IMR-90 (cell line): ENCODE data around the gene CIRBP. TPM values are rescaled to one million over a fixed set of nuclear protein-coding genes. Genes with fewer than 3 reads are reported as not detected.
A peak's percentile ranks its signal among the peaks of the same experiment; 100 is the strongest.

ENCODE experiments used
- ATAC-seq: fragments of 200-7000 bp; cut with Tn5 transposase; 2 replicates; pipeline ENCODE4 v1.9.1; 2020; ENCODE audit warnings: low read depth, mild to moderate bottlenecking, moderate library complexity
- BruUV-seq: library from RNA; stranded (reverse); fragments of 400-500 nt; replicated peaks from 2 replicates; lab custom pipeline; 2021; lab: Mats Ljungman, UMichigan
- CTCF ChIA-PET: fragments of 300-600 bp; formaldehyde crosslinking; extraction: SDS; loops from one replicate; lab custom pipeline; 2021; ENCODE audit warnings: antibody characterized with exemption; lab: Yijun Ruan, JAX
- POLR2A ChIA-PET: fragments of 300-600 bp; sonication (Branson Sonifier 250); formaldehyde crosslinking; loops from one replicate; lab custom pipeline; 2022; ENCODE audit warnings: antibody characterized with exemption; ENCODE audit not compliant: unreplicated experiment; lab: Charles Lee
- DNase-seq: peaks from one replicate; pipeline ENCODE4 v3.0.0; 2013
- H2AFZ ChIP-seq: replicated peaks from 2 replicates; pipeline ENCODE3; 2013; ENCODE audit warnings: low read length, mild to moderate bottlenecking; ENCODE audit not compliant: poor library complexity
- H2AK5ac ChIP-seq: 2 replicates; pipeline ENCODE4 v1.6.1; 2013; ENCODE audit warnings: low read depth, low read length, inconsistent platforms
- H2AK9ac ChIP-seq: replicated peaks from 2 replicates; pipeline ENCODE3; 2013; ENCODE audit warnings: mild to moderate bottlenecking, low read depth, low read length, moderate library complexity; ENCODE audit not compliant: poor library complexity
- H2BK120ac ChIP-seq: 2 replicates; pipeline ENCODE4 v1.6.1; 2013; ENCODE audit warnings: low read depth, low read length, inconsistent platforms
- H2BK15ac ChIP-seq: 3 replicates; pipeline ENCODE4 v1.6.1; 2013; ENCODE audit warnings: low read depth, low read length, inconsistent platforms
- H2BK20ac ChIP-seq: 2 replicates; pipeline ENCODE4 v1.6.1; 2013; ENCODE audit warnings: low read depth, mild to moderate bottlenecking, inconsistent platforms, low read length, moderate library complexity
- H2BK5ac ChIP-seq: 2 replicates; pipeline ENCODE4 v1.6.1; 2013; ENCODE audit warnings: mild to moderate bottlenecking, low read depth, low read length, inconsistent platforms; ENCODE audit not compliant: poor library complexity, severe bottlenecking
- H3K14ac ChIP-seq: replicated peaks from 2 replicates; pipeline ENCODE4 v1.6.1; 2013; ENCODE audit warnings: low read depth, low read length, inconsistent platforms
- H3K18ac ChIP-seq: 2 replicates; pipeline ENCODE4 v1.6.1; 2013; ENCODE audit warnings: low read depth, low read length, control low read depth
- H3K23ac ChIP-seq: 2 replicates; pipeline ENCODE4 v1.6.1; 2013; ENCODE audit warnings: low read depth, low read length, inconsistent platforms
- H3K27ac ChIP-seq: 2 replicates; pipeline ENCODE4 v1.5.1; 2013; ENCODE audit warnings: mild to moderate bottlenecking, control low read depth, low read length; ENCODE audit not compliant: insufficient read depth
- H3K27me3 ChIP-seq: 2 replicates; pipeline ENCODE4 v1.6.1; 2013; ENCODE audit warnings: low read length; ENCODE audit not compliant: control insufficient read depth, insufficient read depth
- H3K36me3 ChIP-seq: 2 replicates; pipeline ENCODE4 v1.6.1; 2013; ENCODE audit warnings: low read length, mixed read lengths; ENCODE audit not compliant: control insufficient read depth, insufficient read depth
- H3K4ac ChIP-seq: 2 replicates; pipeline ENCODE4 v1.6.1; 2013; ENCODE audit warnings: low read depth, low read length, inconsistent platforms
- H3K4me1 ChIP-seq: 2 replicates; pipeline ENCODE4 v1.6.1; 2013; ENCODE audit warnings: low read length, mixed read lengths; ENCODE audit not compliant: control insufficient read depth, insufficient read depth
- H3K4me2 ChIP-seq: 2 replicates; pipeline ENCODE4 v1.6.1; 2013; ENCODE audit warnings: low read depth, mild to moderate bottlenecking, control low read depth, low read length, moderate library complexity
- H3K4me3 ChIP-seq: 2 replicates; pipeline ENCODE4 v1.5.1; 2013; ENCODE audit warnings: low read depth, mild to moderate bottlenecking, control low read depth, low read length, moderate library complexity; ENCODE audit not compliant: insufficient read depth
- H3K56ac ChIP-seq: 2 replicates; pipeline ENCODE4 v1.6.1; 2013; ENCODE audit warnings: low read length, inconsistent platforms; ENCODE audit not compliant: insufficient read depth; ENCODE audit errors: extremely low read depth
- H3K79me1 ChIP-seq, 2 experiments: 2 replicates each; pipeline ENCODE4 v1.6.1; 2013; ENCODE audit warnings: low read length in 2 of 2, inconsistent platforms in 1 of 2, low read depth in 1 of 2
- H3K9ac ChIP-seq: 2 replicates; pipeline ENCODE4 v1.6.1; 2013; ENCODE audit warnings: low read depth, low read length, control low read depth
- H3K9me1 ChIP-seq: 2 replicates; pipeline ENCODE4 v1.6.1; 2013; ENCODE audit warnings: low read length, inconsistent platforms; ENCODE audit not compliant: insufficient read depth
- H3K9me3 ChIP-seq: 2 replicates; pipeline ENCODE4 v1.6.1; 2013; ENCODE audit warnings: low read length; ENCODE audit not compliant: control insufficient read depth, insufficient read depth
- H4K20me1 ChIP-seq: 2 replicates; pipeline ENCODE4 v1.6.1; 2013; ENCODE audit warnings: low read length, inconsistent platforms; ENCODE audit not compliant: insufficient read depth
- H4K5ac ChIP-seq: 2 replicates; pipeline ENCODE4 v1.6.1; 2013; ENCODE audit warnings: mild to moderate bottlenecking, low read depth, low read length, control low read depth
- H4K8ac ChIP-seq, 2 experiments: 2 replicates each; pipeline ENCODE4 v1.6.1; 2013; ENCODE audit warnings: low read depth in 2 of 2, low read length in 2 of 2, control low read depth in 1 of 2, inconsistent platforms in 1 of 2
- H4K91ac ChIP-seq: 2 replicates; pipeline ENCODE4 v1.6.1; 2013; ENCODE audit warnings: low read depth, low read length, inconsistent platforms; ENCODE audit not compliant: insufficient read depth
- BHLHE40 ChIP-seq: fragments of 150-350 bp; IDR thresholded peaks from 2 replicates; pipeline ENCODE4 v1.6.1; 2016; ENCODE audit warnings: mild to moderate bottlenecking, low read depth, low read length
- CHD1 ChIP-seq: IDR thresholded peaks from 2 replicates; pipeline ENCODE4 v1.6.1; 2012; ENCODE audit warnings: low read depth, low read length, improper control_type of control experiment
- FOS ChIP-seq: fragments of 150-350 bp; IDR thresholded peaks from 2 replicates; pipeline ENCODE4 v1.6.1; 2016; ENCODE audit warnings: low read depth, low read length
- MAFK ChIP-seq: IDR thresholded peaks from 2 replicates; pipeline ENCODE4 v1.6.1; 2012; ENCODE audit warnings: low read depth, low read length, improper control_type of control experiment
- MAZ ChIP-seq: IDR thresholded peaks from 2 replicates; pipeline ENCODE4 v1.6.1; 2012; ENCODE audit warnings: low read depth, mild to moderate bottlenecking, low read length, improper control_type of control experiment, moderate library complexity, borderline replicate concordance
- MXI1 ChIP-seq: IDR thresholded peaks from 2 replicates; pipeline ENCODE4 v1.6.1; 2012; ENCODE audit warnings: low read depth, mild to moderate bottlenecking, low read length, moderate library complexity, borderline replicate concordance
- NFE2L2 ChIP-seq: fragments of 150-350 bp; IDR thresholded peaks from 2 replicates; pipeline ENCODE4 v1.6.1; 2016; ENCODE audit warnings: low read depth, mild to moderate bottlenecking, low read length
- POLR2A ChIP-seq: IDR thresholded peaks from 2 replicates; pipeline ENCODE4 v1.6.1; 2012; ENCODE audit warnings: mild to moderate bottlenecking, low read depth, low read length
- RAD21 ChIP-seq: IDR thresholded peaks from 2 replicates; pipeline ENCODE4 v1.6.1; 2012; ENCODE audit warnings: low read length, improper control_type of control experiment
- RCOR1 ChIP-seq: IDR thresholded peaks from 2 replicates; pipeline ENCODE4 v1.6.1; 2012; ENCODE audit warnings: mild to moderate bottlenecking, low read length, improper control_type of control experiment; ENCODE audit not compliant: insufficient replicate concordance
- SMC3 ChIP-seq: fragments of 150-350 bp; IDR thresholded peaks from 2 replicates; pipeline ENCODE4 v1.6.1; 2016; ENCODE audit warnings: low read depth, mild to moderate bottlenecking, antibody characterized with exemption, low read length, moderate library complexity
- WGBS, 2 experiments: methylation state at CpG; one replicate each; pipeline versions ENCODE4 v1.1.5 to v1.1.7; 2013; ENCODE audit warnings: missing lambda C conversion rate in 2 of 2; ENCODE audit not compliant: insufficient read length in 1 of 2; ENCODE audit errors: extremely low coverage in 2 of 2; 5-methylcytosine and 5-hydroxymethylcytosine counted together
- dilution Hi-C: fragments of 300-500 bp; cut with HindIII; formaldehyde crosslinking; loops from one replicate; pipeline ENCODE4 v1.14.3; 2018; ENCODE audit warnings: low sequenced_read_pairs; ENCODE audit not compliant: unreplicated experiment
- in situ Hi-C: fragments of 300-500 bp; cut with MboI; formaldehyde crosslinking; loops from 3 replicates; pipeline ENCODE4 v1.14.3; 2019; ENCODE audit warnings: low sequenced_read_pairs, inconsistent platforms, mixed read lengths
- intact Hi-C: fragments of 100-400 bp; cut with micrococcal nuclease; formaldehyde crosslinking; loops from 2 replicates; pipeline ENCODE4 v1.10.0; 2022
- polyA plus RNA-seq, 3 experiments: library from polyadenylated mRNA; depleted of rRNA; stranded (reverse); fragments of >200 nt; gene quantifications; 2 replicates each; pipeline ENCODE4 v1.2.3, GENCODE V29; 2012; ENCODE audit warnings: low replicate concordance in 1 of 3
- total RNA-seq: library from RNA; depleted of rRNA; stranded (reverse); fragments of >200 nt; gene quantifications from 2 replicates; pipeline ENCODE4 v1.2.3, GENCODE V29; 2012
- TF ChIP-seq, protein P1 (sequence below): fragments of 150-350 bp; IDR thresholded peaks from 2 replicates; pipeline ENCODE4 v1.6.1; 2016; ENCODE audit warnings: low read depth, mild to moderate bottlenecking, low read length, moderate library complexity, borderline replicate concordance
- TF ChIP-seq, protein P2 (sequence below): fragments of 150-350 bp; IDR thresholded peaks from 2 replicates; pipeline ENCODE4 v1.6.1; 2017; ENCODE audit warnings: mild to moderate bottlenecking, antibody characterized with exemption, low read length, low read depth
- TF ChIP-seq, protein P3 (sequence below): conservative IDR thresholded peaks from 2 replicates; pipeline ENCODE4 v1.5.1; 2012; ENCODE audit warnings: mild to moderate bottlenecking, low read depth, low read length, improper control_type of control experiment

The CIRBP gene
- total and polyA plus RNA-seq, 2 of the 4 experiments (the other 2 are of a cell fraction) = 299 to 542 TPM

DNA sequence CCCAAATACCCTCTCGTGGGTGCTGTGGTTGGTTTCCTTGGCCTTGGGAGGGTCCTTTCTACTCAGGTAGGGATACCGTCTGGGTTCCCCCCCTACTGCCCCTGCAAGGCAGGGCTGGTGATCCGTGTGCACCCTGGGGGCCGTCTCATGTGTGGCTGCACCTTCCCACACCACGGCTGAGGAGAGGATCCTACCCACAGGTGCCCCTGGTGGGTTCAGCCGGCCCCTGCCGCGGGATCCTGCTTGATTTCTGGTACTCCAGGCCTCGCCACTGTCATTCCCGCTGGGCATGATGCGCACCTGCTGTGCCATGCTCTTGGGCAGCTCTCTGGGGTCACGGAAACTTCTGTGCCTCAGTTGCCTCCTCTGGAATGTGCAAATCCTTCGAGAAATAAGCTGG, 47.3 kb downstream of the CIRBP start:
- Histone ChIP-seq H2BK20ac (no peak overlapping the region), H3K36me3 (no peaks in the 10 kb centered on the region), H3K14ac (no peak overlapping the region), H4K91ac (no peak overlapping the region), H4K5ac (no peak overlapping the region), H3K23ac (no peak overlapping the region), H4K8ac (no peak overlapping the region), H2AFZ (peak overlapping the region; percentile 73), H3K56ac (no peak overlapping the region), H3K27ac (no peak overlapping the region), H3K9me1 (no peaks in the 10 kb centered on the region), H2BK120ac (no peak overlapping the region), H3K4me1 (no peaks in the 10 kb centered on the region; the same call in 1 of the 2 replicates), H2AK5ac (no peak overlapping the region), H2BK5ac (no peak overlapping the region), H3K27me3 (peaks cover 40% of the 10 kb centered on the region), H3K9ac (no peak overlapping the region), H3K9me3 (no peaks in the 10 kb centered on the region), H3K18ac (no peak overlapping the region), H2BK15ac (no peak overlapping the region), H4K20me1 (no peaks in the 10 kb centered on the region; the same call in 1 of the 2 replicates), H2AK9ac (peak overlapping the region; percentile 81), H3K4ac (no peak overlapping the region), H3K4me2 (no peak overlapping the region), H3K4me3 (no peak overlapping the region), H3K79me1 (no peaks in the 10 kb centered on the region)
- TF ChIP-seq, protein P1, sequence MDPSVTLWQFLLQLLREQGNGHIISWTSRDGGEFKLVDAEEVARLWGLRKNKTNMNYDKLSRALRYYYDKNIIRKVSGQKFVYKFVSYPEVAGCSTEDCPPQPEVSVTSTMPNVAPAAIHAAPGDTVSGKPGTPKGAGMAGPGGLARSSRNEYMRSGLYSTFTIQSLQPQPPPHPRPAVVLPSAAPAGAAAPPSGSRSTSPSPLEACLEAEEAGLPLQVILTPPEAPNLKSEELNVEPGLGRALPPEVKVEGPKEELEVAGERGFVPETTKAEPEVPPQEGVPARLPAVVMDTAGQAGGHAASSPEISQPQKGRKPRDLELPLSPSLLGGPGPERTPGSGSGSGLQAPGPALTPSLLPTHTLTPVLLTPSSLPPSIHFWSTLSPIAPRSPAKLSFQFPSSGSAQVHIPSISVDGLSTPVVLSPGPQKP = no peak
- no peak for TF ChIP-seq MAZ
- TF ChIP-seq MXI1 = no peak
- TF ChIP-seq CHD1 = no peak
- no peak for TF ChIP-seq BHLHE40
- TF ChIP-seq, protein P2, sequence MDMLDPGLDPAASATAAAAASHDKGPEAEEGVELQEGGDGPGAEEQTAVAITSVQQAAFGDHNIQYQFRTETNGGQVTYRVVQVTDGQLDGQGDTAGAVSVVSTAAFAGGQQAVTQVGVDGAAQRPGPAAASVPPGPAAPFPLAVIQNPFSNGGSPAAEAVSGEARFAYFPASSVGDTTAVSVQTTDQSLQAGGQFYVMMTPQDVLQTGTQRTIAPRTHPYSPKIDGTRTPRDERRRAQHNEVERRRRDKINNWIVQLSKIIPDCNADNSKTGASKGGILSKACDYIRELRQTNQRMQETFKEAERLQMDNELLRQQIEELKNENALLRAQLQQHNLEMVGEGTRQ = no peak
- no peak for TF ChIP-seq RAD21
- no peak for TF ChIP-seq FOS
- TF ChIP-seq POLR2A = no peak
- no peak for TF ChIP-seq RCOR1
- no peak for TF ChIP-seq NFE2L2
- TF ChIP-seq MAFK = no peak
- no peak for TF ChIP-seq SMC3
- TF ChIP-seq, protein P3, sequence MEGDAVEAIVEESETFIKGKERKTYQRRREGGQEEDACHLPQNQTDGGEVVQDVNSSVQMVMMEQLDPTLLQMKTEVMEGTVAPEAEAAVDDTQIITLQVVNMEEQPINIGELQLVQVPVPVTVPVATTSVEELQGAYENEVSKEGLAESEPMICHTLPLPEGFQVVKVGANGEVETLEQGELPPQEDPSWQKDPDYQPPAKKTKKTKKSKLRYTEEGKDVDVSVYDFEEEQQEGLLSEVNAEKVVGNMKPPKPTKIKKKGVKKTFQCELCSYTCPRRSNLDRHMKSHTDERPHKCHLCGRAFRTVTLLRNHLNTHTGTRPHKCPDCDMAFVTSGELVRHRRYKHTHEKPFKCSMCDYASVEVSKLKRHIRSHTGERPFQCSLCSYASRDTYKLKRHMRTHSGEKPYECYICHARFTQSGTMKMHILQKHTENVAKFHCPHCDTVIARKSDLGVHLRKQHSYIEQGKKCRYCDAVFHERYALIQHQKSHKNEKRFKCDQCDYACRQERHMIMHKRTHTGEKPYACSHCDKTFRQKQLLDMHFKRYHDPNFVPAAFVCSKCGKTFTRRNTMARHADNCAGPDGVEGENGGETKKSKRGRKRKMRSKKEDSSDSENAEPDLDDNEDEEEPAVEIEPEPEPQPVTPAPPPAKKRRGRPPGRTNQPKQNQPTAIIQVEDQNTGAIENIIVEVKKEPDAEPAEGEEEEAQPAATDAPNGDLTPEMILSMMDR = no peak
- POLR2A ChIA-PET = no interaction called here
- whole genome bisulfite sequencing, 2 experiments = 75% methylated on average over 4 of the region's 13 CpGs; no CpG with 5 or more reads in 1 of the 2 experiments
- DNase-seq (no peak), ATAC-seq (no peak)
- CTCF ChIA-PET = interaction anchor here (1.2 kb wide), 1 partner anchor 10 kb away, joined by 6 read pairs; no protein-coding TSS in a partner anchor
- dilution Hi-C loops = no loop called here
- intact Hi-C loops = no loop called here
- BruUV-seq = no TSS peak
- in situ Hi-C loops = no loop called here
